ENCODE results near the gene CCDC201.

DNA sequence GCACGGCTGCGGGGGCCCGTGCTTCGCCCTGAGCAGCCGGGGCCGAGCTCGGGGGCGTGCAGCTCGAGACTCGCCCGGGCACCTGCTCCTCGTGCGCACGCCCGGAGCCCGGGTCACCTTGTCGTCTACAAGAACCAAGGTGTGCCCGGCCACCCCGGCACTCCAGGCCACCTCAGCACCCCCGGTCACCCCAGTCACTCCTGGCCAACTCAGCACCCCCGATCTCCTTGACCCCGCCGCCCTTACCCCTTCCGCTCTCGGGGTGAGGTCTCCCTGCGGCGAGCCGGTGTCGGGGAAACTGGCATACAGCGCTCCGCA lies 48.5 kb upstream of the CCDC201 start:
- no peak for TF ChIP-seq POLR2A (IDR thresholded peaks at IDR 0.05)
- TF ChIP-seq, protein P1, sequence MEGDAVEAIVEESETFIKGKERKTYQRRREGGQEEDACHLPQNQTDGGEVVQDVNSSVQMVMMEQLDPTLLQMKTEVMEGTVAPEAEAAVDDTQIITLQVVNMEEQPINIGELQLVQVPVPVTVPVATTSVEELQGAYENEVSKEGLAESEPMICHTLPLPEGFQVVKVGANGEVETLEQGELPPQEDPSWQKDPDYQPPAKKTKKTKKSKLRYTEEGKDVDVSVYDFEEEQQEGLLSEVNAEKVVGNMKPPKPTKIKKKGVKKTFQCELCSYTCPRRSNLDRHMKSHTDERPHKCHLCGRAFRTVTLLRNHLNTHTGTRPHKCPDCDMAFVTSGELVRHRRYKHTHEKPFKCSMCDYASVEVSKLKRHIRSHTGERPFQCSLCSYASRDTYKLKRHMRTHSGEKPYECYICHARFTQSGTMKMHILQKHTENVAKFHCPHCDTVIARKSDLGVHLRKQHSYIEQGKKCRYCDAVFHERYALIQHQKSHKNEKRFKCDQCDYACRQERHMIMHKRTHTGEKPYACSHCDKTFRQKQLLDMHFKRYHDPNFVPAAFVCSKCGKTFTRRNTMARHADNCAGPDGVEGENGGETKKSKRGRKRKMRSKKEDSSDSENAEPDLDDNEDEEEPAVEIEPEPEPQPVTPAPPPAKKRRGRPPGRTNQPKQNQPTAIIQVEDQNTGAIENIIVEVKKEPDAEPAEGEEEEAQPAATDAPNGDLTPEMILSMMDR (IDR thresholded peaks at IDR 0.05 in 8 of 11, conservative IDR thresholded peaks at IDR 0.05 in 3 of 11) = no peak
